Fibroblast of villous mesenchyme (primary cell): ENCODE data around the gene KLHL30. TPM values are rescaled to one million over a fixed set of nuclear protein-coding genes. Genes with fewer than 3 reads are reported as not detected.

ENCODE experiments used
- DNase-seq: peaks from one replicate; pipeline ENCODE4 v3.0.0-alpha.2; 2010; ENCODE audit warnings: low read depth
- H3K4me3 ChIP-seq: 2 replicates; pipeline ENCODE4 v1.5.1; 2011; ENCODE audit warnings: low read depth, mild to moderate bottlenecking, low read length
- total RNA-seq: library from RNA; depleted of rRNA; stranded (reverse); fragments of >200 nt; gene quantifications from 2 replicates; pipeline ENCODE4 v1.2.3, GENCODE V29; 2012
- TF ChIP-seq, protein P1 (sequence below): IDR thresholded peaks from 2 replicates; pipeline ENCODE4 v1.5.1; 2012; ENCODE audit warnings: low read depth, mild to moderate bottlenecking, low read length; ENCODE audit not compliant: insufficient read depth

Gene KLHL30
- total RNA-seq, 1 donor, result 0.43 TPM

DNA sequence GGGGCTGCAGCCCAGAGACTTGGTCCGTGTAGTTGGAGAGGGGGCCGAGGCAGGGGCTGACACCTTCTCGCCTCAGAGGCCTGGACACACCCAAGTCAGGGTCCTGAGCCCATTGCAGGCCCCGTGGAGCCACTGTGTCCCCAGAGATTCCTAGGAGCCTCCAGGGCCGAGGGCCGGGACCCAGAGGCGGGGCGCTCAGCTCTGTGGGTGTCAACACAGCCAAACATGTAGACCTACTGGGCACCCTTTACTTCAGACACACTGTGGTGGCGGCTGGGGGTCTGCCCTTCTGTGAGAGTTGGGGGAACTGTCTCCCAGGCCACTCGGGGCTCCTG is 38.8 kb upstream of the KLHL30 start:
- TF ChIP-seq, protein P1, sequence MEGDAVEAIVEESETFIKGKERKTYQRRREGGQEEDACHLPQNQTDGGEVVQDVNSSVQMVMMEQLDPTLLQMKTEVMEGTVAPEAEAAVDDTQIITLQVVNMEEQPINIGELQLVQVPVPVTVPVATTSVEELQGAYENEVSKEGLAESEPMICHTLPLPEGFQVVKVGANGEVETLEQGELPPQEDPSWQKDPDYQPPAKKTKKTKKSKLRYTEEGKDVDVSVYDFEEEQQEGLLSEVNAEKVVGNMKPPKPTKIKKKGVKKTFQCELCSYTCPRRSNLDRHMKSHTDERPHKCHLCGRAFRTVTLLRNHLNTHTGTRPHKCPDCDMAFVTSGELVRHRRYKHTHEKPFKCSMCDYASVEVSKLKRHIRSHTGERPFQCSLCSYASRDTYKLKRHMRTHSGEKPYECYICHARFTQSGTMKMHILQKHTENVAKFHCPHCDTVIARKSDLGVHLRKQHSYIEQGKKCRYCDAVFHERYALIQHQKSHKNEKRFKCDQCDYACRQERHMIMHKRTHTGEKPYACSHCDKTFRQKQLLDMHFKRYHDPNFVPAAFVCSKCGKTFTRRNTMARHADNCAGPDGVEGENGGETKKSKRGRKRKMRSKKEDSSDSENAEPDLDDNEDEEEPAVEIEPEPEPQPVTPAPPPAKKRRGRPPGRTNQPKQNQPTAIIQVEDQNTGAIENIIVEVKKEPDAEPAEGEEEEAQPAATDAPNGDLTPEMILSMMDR, result no peak
- no peak overlapping the region for H3K4me3 ChIP-seq
- DNase-seq, result no peak

- TF ChIP-seq, protein P1, result no peak
- H3K4me3 ChIP-seq, result no peak within 1 kb of the TSS
- DNase-seq, result no peak
Measured at GRCh38 chr2:238100049-238100820, 38.2 kb upstream of the KLHL30 start, which contains the start of gene ESPNL. Gene ESPNL (plus strand): TSS chr2:238100340. CDS start chr2:238100420, 80 bp downstream.

- DNase-seq, result no peak
- TF ChIP-seq, protein P1, result no peak
Measured at GRCh38 chr2:238100821-238101771, 37.4 kb upstream of the KLHL30 start.

DNA sequence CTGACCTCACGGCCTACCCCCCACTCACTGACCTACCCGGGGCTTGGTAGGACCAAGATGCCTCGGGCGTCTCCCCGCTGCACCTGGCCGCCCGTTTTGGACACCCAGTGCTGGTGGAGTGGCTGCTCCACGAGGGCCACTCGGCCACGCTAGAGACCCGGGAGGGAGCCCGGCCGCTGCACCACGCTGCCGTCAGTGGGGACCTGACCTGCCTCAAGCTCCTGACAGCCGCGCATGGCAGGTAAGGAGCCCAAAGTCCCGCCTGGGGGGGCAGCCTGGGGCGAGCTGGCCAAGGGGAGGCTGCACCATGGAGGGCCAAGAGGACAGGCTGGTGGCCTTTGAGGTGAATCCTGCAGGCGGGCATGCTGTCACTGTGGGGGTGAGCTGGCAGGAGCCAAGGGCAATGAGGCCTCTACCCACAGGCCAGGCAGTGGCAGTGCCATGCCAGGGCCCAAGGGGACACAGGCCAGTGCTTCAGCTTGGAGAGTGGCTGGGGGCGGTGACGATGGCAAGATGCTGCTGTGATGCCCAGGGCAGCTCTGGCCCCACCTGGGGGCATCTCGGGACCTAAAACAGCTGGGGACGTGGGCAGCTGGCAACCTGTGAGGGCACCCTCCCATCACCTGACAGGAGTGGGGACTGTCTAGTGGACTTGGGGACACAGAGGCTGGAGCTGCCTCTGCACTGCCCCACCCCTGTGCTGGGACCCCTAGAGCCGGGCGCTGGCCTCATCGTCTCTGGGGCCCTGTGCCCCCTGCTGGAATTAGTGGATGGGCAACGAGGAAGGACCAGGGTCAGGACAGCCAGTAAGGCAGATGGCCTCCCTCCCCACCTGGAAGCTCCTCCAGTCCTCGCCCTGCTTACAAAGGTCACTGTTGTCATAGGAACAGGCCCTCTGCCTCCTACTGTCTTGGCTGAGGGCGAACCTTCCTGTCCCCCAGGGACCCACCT is 36.3 kb upstream of the KLHL30 start:
- DNase-seq, result no peak

More at GRCh38 chr2:238100821-238101771, 37.4 kb upstream of the KLHL30 start:
- H3K4me3 ChIP-seq, result no peak overlapping the region

DNA sequence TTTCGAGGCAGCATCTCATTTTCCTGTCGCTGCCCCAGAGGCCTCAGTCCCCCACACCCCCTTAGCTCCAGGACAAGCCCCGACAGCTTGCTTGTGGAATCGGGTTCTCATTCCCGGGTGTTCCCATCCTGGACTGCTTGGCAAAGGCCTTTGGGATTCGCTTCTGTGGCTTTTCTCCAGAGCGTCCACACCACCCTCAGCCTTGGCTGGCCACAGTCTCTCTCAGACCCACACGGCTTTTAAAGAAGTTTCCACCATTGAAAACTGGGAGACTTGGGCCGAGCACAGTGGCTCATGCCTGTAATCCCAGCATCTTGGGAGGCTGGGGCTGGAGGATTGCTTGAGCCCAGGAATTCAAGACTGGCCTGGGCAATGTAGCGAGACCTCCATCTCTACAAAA is 35.6 kb upstream of the KLHL30 start:
- TF ChIP-seq, protein P1, result no peak
- H3K4me3 ChIP-seq, result no peak overlapping the region
- DNase-seq, result no peak

More for the DNA sequence above, 36.3 kb upstream of the KLHL30 start:
- no peak overlapping the region for H3K4me3 ChIP-seq
- TF ChIP-seq, protein P1, result no peak
